ENCODE measurements around the gene AFAP1L1. TPM values are rescaled to one million over a fixed set of nuclear protein-coding genes. Genes with fewer than 3 reads are reported as not detected.

The AFAP1L1 gene
- total and polyA plus RNA-seq, 10 of the 15 experiments (the other 5 are each of a cell fraction or from before 2014, with no cell fraction given) = 0.11 TPM; not detected in 9

DNA sequence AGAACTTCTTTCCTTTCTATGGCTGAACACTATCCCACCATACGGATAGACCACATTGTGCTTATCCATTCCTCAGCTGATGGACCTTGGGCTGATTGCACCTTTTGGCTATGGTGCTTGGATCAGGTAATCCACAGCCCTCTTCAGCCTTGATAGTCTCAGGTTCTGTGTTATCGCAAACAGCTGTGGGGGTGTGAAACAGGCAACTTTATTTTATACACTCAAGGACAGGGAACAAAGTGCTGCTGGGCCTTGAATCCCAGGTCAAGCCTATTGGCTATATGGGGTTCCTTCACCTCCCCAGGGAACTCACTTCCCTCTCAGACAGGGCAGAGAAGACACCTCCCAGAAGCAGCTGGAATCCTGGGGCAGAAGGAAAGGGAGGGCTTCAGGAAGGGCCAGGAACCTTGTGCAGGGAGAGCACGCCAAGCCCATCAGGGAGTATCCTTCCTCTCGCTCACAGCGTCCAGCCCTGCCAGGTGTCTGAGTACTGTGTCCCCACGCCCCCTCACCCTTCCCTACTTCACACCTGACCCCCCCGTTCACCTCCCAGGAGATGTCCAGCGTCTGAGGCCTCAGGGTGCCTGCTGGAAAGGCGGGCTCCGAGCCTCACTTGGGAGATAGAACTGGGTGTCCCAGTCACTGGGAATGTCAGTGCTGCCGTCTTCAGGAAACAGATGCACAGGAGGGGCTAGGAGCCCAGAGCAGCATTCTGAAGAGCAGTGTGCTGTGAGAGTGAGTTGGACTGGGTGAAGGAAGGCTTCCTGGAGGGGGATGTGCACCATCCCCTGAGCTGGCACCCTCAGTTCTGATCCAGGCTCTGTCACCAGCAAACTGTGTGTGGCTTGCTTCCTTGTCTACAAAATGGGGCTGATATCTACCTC is 32.8 kb downstream of the AFAP1L1 start:
- BruUV-seq (replicated peaks) = no TSS peak
- Histone ChIP-seq H3K9me3 (replicated peaks; ENCODE audit: control insufficient read depth, insufficient read depth, low read length) (no peaks in the 10 kb centered on the region), H3K27ac (ENCODE audit: control insufficient read depth, insufficient read depth) (no peak overlapping the region), H3K36me3 (ENCODE audit: control insufficient read depth in 2 of 2, insufficient read depth in 2 of 2, low read length in 1 of 2) (no peaks in the 10 kb centered on the region), H3K4me3 (no peak overlapping the region), H3K79me2 (ENCODE audit: control insufficient read depth, insufficient read depth, low read length) (no peaks in the 10 kb centered on the region), H2AFZ (ENCODE audit: control insufficient read depth, low read depth, low read length) (no peak overlapping the region), H4K20me1 (ENCODE audit: control insufficient read depth, insufficient read depth) (no peaks in the 10 kb centered on the region), H3K9ac (ENCODE audit: control insufficient read depth, insufficient read depth, low read length) (no peak overlapping the region), H3K27me3 (replicated peaks in 1 of 2; ENCODE audit: control insufficient read depth in 2 of 2, insufficient read depth in 2 of 2, low read length in 1 of 2) (peaks cover 0 to 2% of the 10 kb centered on the region in 2 experiments; a peak in 3 of 4 replicates), H3K4me2 (ENCODE audit: control insufficient read depth, insufficient read depth) (no peak overlapping the region), H3K4me1 (ENCODE audit: control insufficient read depth, insufficient read depth, low read length) (no peaks in the 10 kb centered on the region)
- ChIA-PET CTCF (no interaction called here), RAD21 (ENCODE audit: unreplicated experiment) (no interaction called here), SMC1A (ENCODE audit: uncharacterized antibody, unreplicated experiment) (no interaction called here), POLR2A (no interaction called here)
- in situ Hi-C loops (cut with MboI) (no loop called here), intact Hi-C loops (cut with micrococcal nuclease; ENCODE audit: unreplicated experiment) (no loop called here)
- FAIRE-seq = no peak
- no peak for ATAC-seq
- DNase-seq (ENCODE audit: low read depth, low spot score) = no peak
- WGBS (ENCODE audit: insufficient coverage, insufficient replicate concordance, low lambda C conversion rate, missing lambda C conversion rate) = 32% methylated on average over 11 of the region's 11 CpGs
- TF ChIP-seq RAD51 (IDR thresholded peaks at IDR 0.05) (no peak), TAF1 (IDR thresholded peaks at IDR 0.05; ENCODE audit: borderline replicate concordance, low read depth, low read length) (no peak), SREBF1 (IDR thresholded peaks at IDR 0.05; ENCODE audit: low read length) (no peak), IKZF1 (conservative IDR thresholded peaks at IDR 0.05) (no peak), SRF (IDR thresholded peaks at IDR 0.05; ENCODE audit: low read depth in 2 of 2, low read length in 2 of 2) (no peak), POLR2A (IDR thresholded peaks at IDR 0.05; ENCODE audit: low read depth, low read length) (no peak), RBBP5 (conservative IDR thresholded peaks at IDR 0.05) (no peak), CEBPB (IDR thresholded peaks at IDR 0.05; ENCODE audit: borderline replicate concordance in 1 of 2, low read depth in 2 of 2, low read length in 2 of 2) (no peak), TCF3 (IDR thresholded peaks at IDR 0.05; ENCODE audit: borderline replicate concordance, insufficient read depth, low read depth, low read length) (no peak)
- TF ChIP-seq, protein P1, sequence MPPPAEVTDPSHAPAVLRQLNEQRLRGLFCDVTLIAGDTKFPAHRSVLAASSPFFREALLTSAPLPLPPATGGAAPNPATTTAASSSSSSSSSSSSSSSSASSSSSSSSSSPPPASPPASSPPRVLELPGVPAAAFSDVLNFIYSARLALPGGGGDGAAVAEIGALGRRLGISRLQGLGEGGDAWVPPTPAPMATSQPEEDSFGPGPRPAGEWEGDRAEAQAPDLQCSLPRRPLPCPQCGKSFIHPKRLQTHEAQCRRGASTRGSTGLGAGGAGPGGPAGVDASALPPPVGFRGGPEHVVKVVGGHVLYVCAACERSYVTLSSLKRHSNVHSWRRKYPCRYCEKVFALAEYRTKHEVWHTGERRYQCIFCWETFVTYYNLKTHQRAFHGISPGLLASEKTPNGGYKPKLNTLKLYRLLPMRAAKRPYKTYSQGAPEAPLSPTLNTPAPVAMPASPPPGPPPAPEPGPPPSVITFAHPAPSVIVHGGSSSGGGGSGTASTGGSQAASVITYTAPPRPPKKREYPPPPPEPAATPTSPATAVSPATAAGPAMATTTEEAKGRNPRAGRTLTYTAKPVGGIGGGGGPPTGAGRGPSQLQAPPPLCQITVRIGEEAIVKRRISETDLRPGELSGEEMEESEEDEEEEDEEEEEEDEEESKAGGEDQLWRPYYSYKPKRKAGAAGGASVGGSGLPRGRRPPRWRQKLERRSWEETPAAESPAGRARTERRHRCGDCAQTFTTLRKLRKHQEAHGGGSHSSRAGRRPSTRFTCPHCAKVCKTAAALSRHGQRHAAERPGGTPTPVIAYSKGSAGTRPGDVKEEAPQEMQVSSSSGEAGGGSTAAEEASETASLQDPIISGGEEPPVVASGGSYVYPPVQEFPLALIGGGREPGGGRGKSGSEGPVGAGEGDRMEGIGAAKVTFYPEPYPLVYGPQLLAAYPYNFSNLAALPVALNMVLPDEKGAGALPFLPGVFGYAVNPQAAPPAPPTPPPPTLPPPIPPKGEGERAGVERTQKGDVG (CRISPR knock-in tag; IDR thresholded peaks at IDR 0.05) = no peak
- TF ChIP-seq, protein P2, sequence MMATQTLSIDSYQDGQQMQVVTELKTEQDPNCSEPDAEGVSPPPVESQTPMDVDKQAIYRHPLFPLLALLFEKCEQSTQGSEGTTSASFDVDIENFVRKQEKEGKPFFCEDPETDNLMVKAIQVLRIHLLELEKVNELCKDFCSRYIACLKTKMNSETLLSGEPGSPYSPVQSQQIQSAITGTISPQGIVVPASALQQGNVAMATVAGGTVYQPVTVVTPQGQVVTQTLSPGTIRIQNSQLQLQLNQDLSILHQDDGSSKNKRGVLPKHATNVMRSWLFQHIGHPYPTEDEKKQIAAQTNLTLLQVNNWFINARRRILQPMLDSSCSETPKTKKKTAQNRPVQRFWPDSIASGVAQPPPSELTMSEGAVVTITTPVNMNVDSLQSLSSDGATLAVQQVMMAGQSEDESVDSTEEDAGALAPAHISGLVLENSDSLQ (IDR thresholded peaks at IDR 0.05) = no peak
- TF ChIP-seq, protein P3, sequence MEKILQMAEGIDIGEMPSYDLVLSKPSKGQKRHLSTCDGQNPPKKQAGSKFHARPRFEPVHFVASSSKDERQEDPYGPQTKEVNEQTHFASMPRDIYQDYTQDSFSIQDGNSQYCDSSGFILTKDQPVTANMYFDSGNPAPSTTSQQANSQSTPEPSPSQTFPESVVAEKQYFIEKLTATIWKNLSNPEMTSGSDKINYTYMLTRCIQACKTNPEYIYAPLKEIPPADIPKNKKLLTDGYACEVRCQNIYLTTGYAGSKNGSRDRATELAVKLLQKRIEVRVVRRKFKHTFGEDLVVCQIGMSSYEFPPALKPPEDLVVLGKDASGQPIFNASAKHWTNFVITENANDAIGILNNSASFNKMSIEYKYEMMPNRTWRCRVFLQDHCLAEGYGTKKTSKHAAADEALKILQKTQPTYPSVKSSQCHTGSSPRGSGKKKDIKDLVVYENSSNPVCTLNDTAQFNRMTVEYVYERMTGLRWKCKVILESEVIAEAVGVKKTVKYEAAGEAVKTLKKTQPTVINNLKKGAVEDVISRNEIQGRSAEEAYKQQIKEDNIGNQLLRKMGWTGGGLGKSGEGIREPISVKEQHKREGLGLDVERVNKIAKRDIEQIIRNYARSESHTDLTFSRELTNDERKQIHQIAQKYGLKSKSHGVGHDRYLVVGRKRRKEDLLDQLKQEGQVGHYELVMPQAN (conservative IDR thresholded peaks at IDR 0.05) = no peak
- TF ChIP-seq, protein P4, sequence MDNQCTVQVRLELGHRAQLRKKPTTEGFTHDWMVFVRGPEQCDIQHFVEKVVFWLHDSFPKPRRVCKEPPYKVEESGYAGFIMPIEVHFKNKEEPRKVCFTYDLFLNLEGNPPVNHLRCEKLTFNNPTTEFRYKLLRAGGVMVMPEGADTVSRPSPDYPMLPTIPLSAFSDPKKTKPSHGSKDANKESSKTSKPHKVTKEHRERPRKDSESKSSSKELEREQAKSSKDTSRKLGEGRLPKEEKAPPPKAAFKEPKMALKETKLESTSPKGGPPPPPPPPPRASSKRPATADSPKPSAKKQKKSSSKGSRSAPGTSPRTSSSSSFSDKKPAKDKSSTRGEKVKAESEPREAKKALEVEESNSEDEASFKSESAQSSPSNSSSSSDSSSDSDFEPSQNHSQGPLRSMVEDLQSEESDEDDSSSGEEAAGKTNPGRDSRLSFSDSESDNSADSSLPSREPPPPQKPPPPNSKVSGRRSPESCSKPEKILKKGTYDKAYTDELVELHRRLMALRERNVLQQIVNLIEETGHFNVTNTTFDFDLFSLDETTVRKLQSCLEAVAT (IDR thresholded peaks at IDR 0.05) = no peak
- TF ChIP-seq, protein P5, sequence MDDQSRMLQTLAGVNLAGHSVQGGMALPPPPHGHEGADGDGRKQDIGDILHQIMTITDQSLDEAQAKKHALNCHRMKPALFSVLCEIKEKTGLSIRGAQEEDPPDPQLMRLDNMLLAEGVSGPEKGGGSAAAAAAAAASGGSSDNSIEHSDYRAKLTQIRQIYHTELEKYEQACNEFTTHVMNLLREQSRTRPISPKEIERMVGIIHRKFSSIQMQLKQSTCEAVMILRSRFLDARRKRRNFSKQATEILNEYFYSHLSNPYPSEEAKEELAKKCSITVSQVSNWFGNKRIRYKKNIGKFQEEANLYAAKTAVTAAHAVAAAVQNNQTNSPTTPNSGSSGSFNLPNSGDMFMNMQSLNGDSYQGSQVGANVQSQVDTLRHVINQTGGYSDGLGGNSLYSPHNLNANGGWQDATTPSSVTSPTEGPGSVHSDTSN (IDR thresholded peaks at IDR 0.05; ENCODE audit: insufficient replicate concordance, low read depth, low read length) = no peak

All from GM12878 (cell line).